ENCODE data around the gene CDH23.

DNA sequence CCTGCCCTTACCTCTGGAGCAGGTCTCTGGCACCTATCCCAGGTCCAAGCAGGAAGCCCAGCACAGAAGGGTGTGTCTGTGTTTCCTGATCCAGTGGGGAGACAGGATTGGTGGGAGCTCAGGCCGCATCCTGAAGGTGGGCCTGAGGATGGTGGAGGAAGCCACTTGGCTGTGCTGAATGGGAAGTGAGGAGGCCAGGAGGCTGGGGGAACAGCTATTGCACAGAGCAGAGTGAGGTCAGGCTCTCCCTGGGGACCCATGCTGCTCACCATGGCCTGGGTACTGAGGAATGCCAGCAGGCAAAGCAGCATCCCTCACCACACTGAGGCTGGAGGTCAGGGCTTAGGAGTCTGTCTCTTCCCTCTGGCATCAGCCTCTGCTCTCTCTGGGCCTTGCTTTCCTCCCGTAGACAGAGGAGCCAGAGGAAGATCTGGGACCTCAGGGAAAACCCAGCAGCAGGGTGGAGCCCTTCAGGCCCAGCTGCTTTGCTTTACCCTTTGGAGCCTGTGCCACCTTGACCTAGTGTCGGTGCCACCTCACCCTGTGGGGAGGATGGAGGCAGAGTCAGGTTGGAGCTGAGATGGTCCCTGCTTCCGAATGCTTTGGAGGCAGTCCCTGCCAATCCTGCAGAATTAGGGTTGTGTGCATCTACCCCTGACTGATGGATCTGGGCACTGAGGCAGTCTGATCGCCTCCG, 39.0 kb downstream of the CDH23 start:
- TF ChIP-seq CTCF (IDR thresholded peaks at IDR 0.05; ENCODE audit: poor library complexity), result no peak
- no peak for TF ChIP-seq EZH2 (IDR thresholded peaks at IDR 0.05; ENCODE audit: borderline replicate concordance)
